GM12878 (cell line): ENCODE results near the gene PRKCD. TPM values are rescaled to one million over a fixed set of nuclear protein-coding genes. Genes with fewer than 3 reads are reported as not detected.

Experiments used
- ATAC-seq: fragments of 200-7000 bp; cut with Tn5 transposase; 3 replicates; pipeline ENCODE4 v1.9.1; 2020; ENCODE audit warnings: mild to moderate bottlenecking, moderate library complexity
- BruUV-seq: library from RNA; stranded (reverse); fragments of 400-500 nt; replicated peaks from 2 replicates; lab custom pipeline; 2021; lab: Mats Ljungman, UMichigan
- CTCF ChIA-PET: fragments of 300-600 bp; sonication (Branson Sonifier 250); formaldehyde crosslinking; extraction: SDS; loops from one replicate; lab custom pipeline; 2021; ENCODE audit warnings: inconsistent platforms; lab: Yijun Ruan, JAX
- POLR2A ChIA-PET: fragments of 350-600 bp; formaldehyde crosslinking; extraction: SDS; loops from one replicate; lab custom pipeline; 2021; ENCODE audit warnings: inconsistent platforms; lab: Charles Lee
- RAD21 ChIA-PET: fragments of 300-600 bp; sonication (Branson Sonifier 250); formaldehyde crosslinking; loops from one replicate; lab custom pipeline; 2023; ENCODE audit warnings: antibody characterized with exemption; ENCODE audit not compliant: unreplicated experiment; lab: Charles Lee
- SMC1A ChIA-PET: fragments of 300-600 bp; sonication (Branson Sonifier 250); formaldehyde crosslinking; loops from one replicate; lab custom pipeline; 2023; ENCODE audit not compliant: unreplicated experiment, uncharacterized antibody; lab: Charles Lee
- DNase-seq: peaks from one replicate; pipeline ENCODE4 v3.0.0-alpha.2; 2011; ENCODE audit warnings: low read depth, low spot score
- FAIRE-seq: peaks from 3 replicates; lab custom pipeline; 2011; peaks lifted over from hg19 to GRCh38; lab: Jason Lieb, UNC
- H2AFZ ChIP-seq: 2 replicates; pipeline ENCODE4 v1.6.0; 2011; ENCODE audit warnings: low read depth, low read length, control low read depth; ENCODE audit not compliant: control insufficient read depth
- H3K27ac ChIP-seq: 2 replicates; pipeline ENCODE4 v1.5.1; 2011; ENCODE audit warnings: control low read depth; ENCODE audit not compliant: control insufficient read depth, insufficient read depth
- H3K27me3 ChIP-seq, 2 experiments: replicated peaks in 1 of 2; 2 replicates each; pipeline versions ENCODE4 v1.6.0 to v1.6.1; 2011; ENCODE audit warnings: low read length in 1 of 2; ENCODE audit not compliant: control insufficient read depth in 2 of 2, insufficient read depth in 2 of 2
- H3K36me3 ChIP-seq, 2 experiments: 2 replicates each; pipeline ENCODE4 v1.5.1; 2011; ENCODE audit warnings: low read length in 1 of 2; ENCODE audit not compliant: control insufficient read depth in 2 of 2, insufficient read depth in 2 of 2
- H3K4me1 ChIP-seq: 2 replicates; pipeline ENCODE4 v1.6.1; 2011; ENCODE audit warnings: mild to moderate bottlenecking, low read length, moderate library complexity, mixed read lengths; ENCODE audit not compliant: control insufficient read depth, insufficient read depth
- H3K4me2 ChIP-seq: 2 replicates; pipeline ENCODE4 v1.6.0; 2011; ENCODE audit warnings: control low read depth; ENCODE audit not compliant: control insufficient read depth, insufficient read depth
- H3K4me3 ChIP-seq: fragments of 200-600 bp; sonication (generic); 2 replicates; pipeline ENCODE4 v1.5.1; 2016
- H3K79me2 ChIP-seq: 2 replicates; pipeline ENCODE4 v1.6.0; 2011; ENCODE audit warnings: low read length; ENCODE audit not compliant: control insufficient read depth, insufficient read depth
- H3K9ac ChIP-seq: 2 replicates; pipeline ENCODE4 v1.8.0; 2011; ENCODE audit warnings: low read length, control low read depth, mixed read lengths; ENCODE audit not compliant: control insufficient read depth, insufficient read depth
- H3K9me3 ChIP-seq: replicated peaks from 3 replicates; pipeline ENCODE4 v1.5.1; 2011; ENCODE audit warnings: mild to moderate bottlenecking, low read length; ENCODE audit not compliant: control insufficient read depth, insufficient read depth
- H4K20me1 ChIP-seq: 2 replicates; pipeline ENCODE4 v1.6.0; 2011; ENCODE audit not compliant: control insufficient read depth, insufficient read depth
- ATF7 ChIP-seq: fragments of 450-650 bp; IDR thresholded peaks from 2 replicates; pipeline ENCODE4 v1.6.1; 2016; ENCODE audit warnings: low read depth, mild to moderate bottlenecking
- POLR2A ChIP-seq: IDR thresholded peaks from 2 replicates; pipeline ENCODE4 v1.6.1; 2011; ENCODE audit warnings: low read depth, mild to moderate bottlenecking, low read length
- SUPT20H ChIP-seq: IDR thresholded peaks from 2 replicates; pipeline ENCODE4 v1.6.1; 2011; ENCODE audit warnings: low read depth, mild to moderate bottlenecking, low read length, moderate library complexity, borderline replicate concordance; ENCODE audit not compliant: control insufficient read depth
- WGBS: methylation state at CpG from one replicate; pipeline ENCODE4 v1.1.6; 2016; ENCODE audit warnings: low lambda C conversion rate; ENCODE audit not compliant: insufficient replicate concordance, insufficient coverage; ENCODE audit errors: missing lambda C conversion rate; 5-methylcytosine and 5-hydroxymethylcytosine counted together
- in situ Hi-C: fragments of 300-500 bp; cut with MboI; formaldehyde crosslinking; loops from 9 replicates; pipeline ENCODE4 v1.14.3; 2018; ENCODE audit warnings: mixed read lengths
- intact Hi-C: fragments of 100-400 bp; cut with micrococcal nuclease; formaldehyde crosslinking; loops from one replicate; pipeline ENCODE4 v1.14.2; 2022; ENCODE audit not compliant: unreplicated experiment
- polyA plus RNA-seq, 11 experiments: library from polyadenylated mRNA; depleted of rRNA in 4 of 11; unstranded in 6 of 11; stranded (reverse) in 5 of 11; fragments of >200 nt; fragmentation: Nextera tagmentation in 4 of 11; fragmentation: Illumina TruSeq in 1 of 11; extraction: Ambion mirVana in 4 of 11; extraction: Trizol in 1 of 11; gene quantifications; 1 replicate in 1 of 11; 2 replicates in 10 of 11; pipeline versions ENCODE4 v1.2.1 to v1.2.3, GENCODE V29; 2011 to 2016; ENCODE audit warnings: inconsistent platforms in 2 of 11, missing spikeins in 2 of 11, low read depth in 1 of 11
- total RNA-seq, 4 experiments: library from RNA; depleted of rRNA in 3 of 4; stranded (reverse); fragments of >200 nt in 3 of 4; fragmentation: Illumina TruSeq in 1 of 4; extraction: Trizol in 1 of 4; gene quantifications; 2 replicates each; pipeline versions ENCODE4 v1.2.1 to v1.2.3, GENCODE V29; 2013 to 2021

The PRKCD gene
- total and polyA plus RNA-seq, 10 of the 15 experiments (the other 5 are each of a cell fraction or from before 2014, with no cell fraction given) = 10.0 to 114 (median 42.4) TPM

GRCh38 chr3:53185761-53186465 is 24.9 kb downstream of the PRKCD start:
- POLR2A ChIA-PET = interaction anchor here (1.2 kb wide), 1 partner anchor 11 kb away, joined by 3 read pairs; no protein-coding TSS in a partner anchor
- BruUV-seq = no TSS peak
- CTCF ChIA-PET = no interaction called here

GRCh38 chr3:53186726-53187125 is 25.7 kb downstream of the PRKCD start:
- POLR2A ChIA-PET = interaction anchor here (1.2 to 1.3 kb wide), 2 partner anchors 10 to 17 kb away, joined by 3 to 6 read pairs; no protein-coding TSS in a partner anchor
- intact Hi-C loops = no loop called here
- DNase-seq = no peak
- H3K79me2 ChIP-seq = peaks cover 1% of the 10 kb centered on the region; the same call in 1 of the 2 replicates
- H3K27ac ChIP-seq = no peak overlapping the region
- H3K4me3 ChIP-seq = no peak overlapping the region
- no peak overlapping the region for H2AFZ ChIP-seq
- H3K4me2 ChIP-seq = no peak overlapping the region
- no peaks in the 10 kb centered on the region for H3K9me3 ChIP-seq
- RAD21 ChIA-PET = no interaction called here
- in situ Hi-C loops = no loop called here
- WGBS = 94% methylated on average over 9 of the region's 9 CpGs
- no peak for FAIRE-seq
- BruUV-seq = no TSS peak
- SMC1A ChIA-PET = interaction anchor here (2.1 kb wide), 1 partner anchor 17 kb away, joined by 5 read pairs; no protein-coding TSS in a partner anchor
- peaks cover 44% of the 10 kb centered on the region for H3K4me1 ChIP-seq
- H3K9ac ChIP-seq = no peak overlapping the region
- TF ChIP-seq POLR2A = peak; percentile 4; the same call in 1 of the 2 replicates
- no peak for TF ChIP-seq SUPT20H
- CTCF ChIA-PET = no interaction called here
- H3K27me3 ChIP-seq = no peaks in the 10 kb centered on the region
- no peak for ATAC-seq
- no peaks in the 10 kb centered on the region for H4K20me1 ChIP-seq
- H3K36me3 ChIP-seq = peaks cover 42 to 48% of the 10 kb centered on the region in 2 experiments

More at GRCh38 chr3:53185761-53186465, 24.9 kb downstream of the PRKCD start:
- 89% methylated on average over 18 of the region's 20 CpGs for WGBS
- Histone ChIP-seq H4K20me1 (no peaks in the 10 kb centered on the region), H3K9me3 (no peaks in the 10 kb centered on the region), H3K4me1 (peaks cover 44% of the 10 kb centered on the region)
- ATAC-seq = no peak
- ChIA-PET SMC1A (no interaction called here), RAD21 (no interaction called here)
- intact Hi-C loops = no loop called here
- TF ChIP-seq POLR2A = peak; percentile 43; the same call in 1 of the 2 replicates
- TF ChIP-seq ATF7 = no peak
- TF ChIP-seq, all 136 proteins: peak for 1
- H3K36me3 ChIP-seq = peaks cover 50 to 53% of the 10 kb centered on the region in 2 experiments
- H3K4me3 ChIP-seq = no peak overlapping the region
- H3K4me2 ChIP-seq = no peak overlapping the region
- no peak overlapping the region for H3K9ac ChIP-seq
- H3K79me2 ChIP-seq = peaks cover 3% of the 10 kb centered on the region; the same call in 1 of the 2 replicates
- DNase-seq (no peak), FAIRE-seq (no peak)
- no peak overlapping the region for H2AFZ ChIP-seq
- H3K27ac ChIP-seq = no peak overlapping the region
- in situ Hi-C loops = no loop called here
- H3K27me3 ChIP-seq = no peaks in the 10 kb centered on the region
